WERI-Rb-1 (cell line): ENCODE results near the gene DTHD1.

Experiments
- DNase-seq: peaks from one replicate; pipeline ENCODE4 v3.0.0-alpha.2; 2020
- H3K27ac ChIP-seq: fragments of 250-450 bp; sonication (Bioruptor Pico); 2 replicates; pipeline ENCODE4 v1.5.1; 2020; ENCODE audit warnings: mild to moderate bottlenecking, moderate library complexity
- H3K27me3 ChIP-seq: fragments of 250-450 bp; sonication (Bioruptor Pico); 2 replicates; pipeline ENCODE4 v1.5.1; 2021; ENCODE audit warnings: mild to moderate bottlenecking, low read depth, moderate library complexity; ENCODE audit not compliant: insufficient read depth, severe bottlenecking
- H3K36me3 ChIP-seq: fragments of 250-450 bp; sonication (Bioruptor Pico); 2 replicates; pipeline ENCODE4 v1.5.1; 2020; ENCODE audit warnings: mild to moderate bottlenecking, moderate library complexity
- H3K4me3 ChIP-seq: 2 replicates; pipeline ENCODE4 v1.5.1; 2011; ENCODE audit warnings: low read depth, mild to moderate bottlenecking, control low read depth, low read length
- H3K9me3 ChIP-seq: fragments of 250-450 bp; sonication (Bioruptor Pico); 2 replicates; pipeline ENCODE4 v1.5.1; 2021; ENCODE audit warnings: mild to moderate bottlenecking, moderate library complexity; ENCODE audit not compliant: severe bottlenecking
- TF ChIP-seq, protein P1 (sequence below): IDR thresholded peaks from 2 replicates; pipeline ENCODE4 v1.5.1; 2011; ENCODE audit warnings: low read depth, mild to moderate bottlenecking, control low read depth, inconsistent platforms, low read length

DTHD1 gene

GRCh38 chr4:36267486-36268268 lies 13.7 kb upstream of the DTHD1 start:
- H3K9me3 ChIP-seq = no peaks in the 10 kb centered on the region
- no peaks in the 10 kb centered on the region for H3K36me3 ChIP-seq
- H3K27ac ChIP-seq = no peak overlapping the region
- H3K4me3 ChIP-seq = no peak overlapping the region
- DNase-seq = no peak
- H3K27me3 ChIP-seq = peaks cover 77% of the 10 kb centered on the region
- TF ChIP-seq, protein P1, sequence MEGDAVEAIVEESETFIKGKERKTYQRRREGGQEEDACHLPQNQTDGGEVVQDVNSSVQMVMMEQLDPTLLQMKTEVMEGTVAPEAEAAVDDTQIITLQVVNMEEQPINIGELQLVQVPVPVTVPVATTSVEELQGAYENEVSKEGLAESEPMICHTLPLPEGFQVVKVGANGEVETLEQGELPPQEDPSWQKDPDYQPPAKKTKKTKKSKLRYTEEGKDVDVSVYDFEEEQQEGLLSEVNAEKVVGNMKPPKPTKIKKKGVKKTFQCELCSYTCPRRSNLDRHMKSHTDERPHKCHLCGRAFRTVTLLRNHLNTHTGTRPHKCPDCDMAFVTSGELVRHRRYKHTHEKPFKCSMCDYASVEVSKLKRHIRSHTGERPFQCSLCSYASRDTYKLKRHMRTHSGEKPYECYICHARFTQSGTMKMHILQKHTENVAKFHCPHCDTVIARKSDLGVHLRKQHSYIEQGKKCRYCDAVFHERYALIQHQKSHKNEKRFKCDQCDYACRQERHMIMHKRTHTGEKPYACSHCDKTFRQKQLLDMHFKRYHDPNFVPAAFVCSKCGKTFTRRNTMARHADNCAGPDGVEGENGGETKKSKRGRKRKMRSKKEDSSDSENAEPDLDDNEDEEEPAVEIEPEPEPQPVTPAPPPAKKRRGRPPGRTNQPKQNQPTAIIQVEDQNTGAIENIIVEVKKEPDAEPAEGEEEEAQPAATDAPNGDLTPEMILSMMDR = no peak

DNA sequence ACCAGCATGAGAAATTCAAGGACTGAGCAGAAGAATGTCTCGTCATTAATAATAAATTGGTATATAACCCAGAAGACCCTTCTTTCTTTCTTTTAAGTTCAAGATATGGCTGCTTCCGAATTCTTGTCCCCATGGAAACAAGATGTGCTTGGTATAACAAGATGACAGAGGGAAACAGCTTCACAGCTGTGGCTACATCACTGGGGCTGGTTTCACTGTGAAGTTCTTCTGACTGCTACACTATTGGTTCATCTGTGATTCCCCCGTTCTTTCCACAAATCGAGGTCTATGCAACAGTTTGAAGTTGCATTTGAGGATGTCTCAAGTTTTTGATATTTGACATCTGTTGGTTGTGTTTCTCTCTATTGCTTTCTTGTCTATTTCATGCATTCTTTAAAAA lies 12.3 kb upstream of the DTHD1 start:
- no peak for DNase-seq
- Histone ChIP-seq H3K36me3 (no peaks in the 10 kb centered on the region), H3K4me3 (no peak overlapping the region), H3K27ac (no peak overlapping the region), H3K27me3 (peaks cover 85% of the 10 kb centered on the region), H3K9me3 (no peaks in the 10 kb centered on the region)
- TF ChIP-seq, protein P1 = no peak

- no peak for DNase-seq
- Histone ChIP-seq H3K27ac (no peak overlapping the region), H3K27me3 (peaks cover 85% of the 10 kb centered on the region), H3K4me3 (no peak overlapping the region), H3K36me3 (no peaks in the 10 kb centered on the region), H3K9me3 (no peaks in the 10 kb centered on the region)
- TF ChIP-seq, protein P1 = no peak
Observed at GRCh38 chr4:36269533-36270173, 11.8 kb upstream of the DTHD1 start.

DNA sequence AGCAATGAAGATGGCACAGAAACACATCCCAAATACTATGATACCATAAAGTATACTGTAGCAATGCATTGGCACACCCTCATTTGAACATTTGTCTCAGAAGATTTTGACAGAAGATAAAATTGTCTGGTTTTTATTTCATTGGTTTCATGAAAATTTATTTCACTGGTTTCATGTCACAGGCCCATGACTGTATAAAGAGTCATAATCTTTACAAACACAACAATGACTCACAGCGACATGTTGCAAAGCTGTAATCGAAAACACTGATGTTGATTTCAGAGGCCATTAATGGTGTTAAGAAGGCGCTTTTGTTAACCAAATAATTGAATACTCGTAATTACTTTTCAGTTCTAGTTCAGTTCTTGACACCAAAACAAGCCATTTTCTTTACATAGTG lies 8.1 kb upstream of the DTHD1 start:
- no peak for DNase-seq
- H3K9me3 ChIP-seq = no peaks in the 10 kb centered on the region
- TF ChIP-seq, protein P1 = no peak
- H3K27ac ChIP-seq = no peak overlapping the region
- H3K4me3 ChIP-seq = no peak overlapping the region
- peaks cover 85% of the 10 kb centered on the region for H3K27me3 ChIP-seq
- no peaks in the 10 kb centered on the region for H3K36me3 ChIP-seq

GRCh38 chr4:36274158-36274557 lies 7.3 kb upstream of the DTHD1 start:
- Histone ChIP-seq H3K4me3 (no peak overlapping the region), H3K27ac (no peak overlapping the region), H3K27me3 (peaks cover 82% of the 10 kb centered on the region), H3K9me3 (no peaks in the 10 kb centered on the region), H3K36me3 (no peaks in the 10 kb centered on the region)
- DNase-seq = no peak
- TF ChIP-seq, protein P1 = no peak

- H3K27me3 ChIP-seq = peaks cover 74% of the 10 kb centered on the region
- no peak overlapping the region for H3K27ac ChIP-seq
- H3K9me3 ChIP-seq = no peaks in the 10 kb centered on the region
- TF ChIP-seq, protein P1 = no peak
- no peak overlapping the region for H3K4me3 ChIP-seq
- H3K36me3 ChIP-seq = no peaks in the 10 kb centered on the region
- no peak for DNase-seq
Observed at GRCh38 chr4:36277533-36277932, 3.9 kb upstream of the DTHD1 start.
